Retinal pigment epithelial cell (primary cell): ENCODE results near the gene MPV17L2.

Experiments used
- DNase-seq: peaks from one replicate; pipeline ENCODE4 v3.0.0-alpha.2; 2010; ENCODE audit warnings: low read depth
- H3K4me3 ChIP-seq: 2 replicates; pipeline ENCODE4 v1.5.1; 2011; ENCODE audit warnings: mild to moderate bottlenecking, low read length, control low read depth, moderate library complexity
- CTCF ChIP-seq: conservative IDR thresholded peaks from 2 replicates; pipeline ENCODE4 v1.5.1; 2011; ENCODE audit warnings: low read depth, low read length, control low read depth, inconsistent platforms

The MPV17L2 gene

GRCh38 chr19:18231775-18232174, 38.8 kb downstream of the MPV17L2 start:
- no peak for DNase-seq
- TF ChIP-seq CTCF: no peak
- no peak overlapping the region for H3K4me3 ChIP-seq

GRCh38 chr19:18232540-18233223, 39.7 kb downstream of the MPV17L2 start:
- no peak for TF ChIP-seq CTCF

GRCh38 chr19:18233224-18233825, 40.3 kb downstream of the MPV17L2 start:
- no peak overlapping the region for H3K4me3 ChIP-seq
- no peak for TF ChIP-seq CTCF
- no peak for DNase-seq

More at GRCh38 chr19:18232540-18233223, 39.7 kb downstream of the MPV17L2 start:
- H3K4me3 ChIP-seq: no peak overlapping the region
- DNase-seq: no peak

- H3K4me3 ChIP-seq: no peak overlapping the region
- no peak for DNase-seq
- no peak for TF ChIP-seq CTCF
These were observed 41.2 kb downstream of the MPV17L2 start for GRCh38 chr19:18234194-18234593.

GRCh38 chr19:18239303-18239702, 46.3 kb downstream of the MPV17L2 start:
- no peak for DNase-seq
- H3K4me3 ChIP-seq: no peak overlapping the region
- TF ChIP-seq CTCF: no peak

GRCh38 chr19:18245297-18245696, 52.3 kb downstream of the MPV17L2 start:
- H3K4me3 ChIP-seq: no peak overlapping the region
- no peak for TF ChIP-seq CTCF
- DNase-seq: no peak
